ENCODE data around the gene ATL3.

- TF ChIP-seq CTCF (conservative IDR thresholded peaks at IDR 0.05) (no peak), EZH2 (IDR thresholded peaks at IDR 0.05; ENCODE audit: low read depth) (no peak)
Observed at GRCh38 chr11:63705526-63705925, 34.4 kb upstream of the ATL3 start.

Data from PC-9 (cell line).